NCI-H1092 treated with DMSO at 0.1 percent for 48 hours (cell line): ENCODE results near the gene FAM151B.
"Not testable (repeated sequence)": the region's sequence is repeated elsewhere in the genome, so short reads cannot be mapped to it uniquely, and the experiment has no call there.

ENCODE experiments used
- DNase-seq: peaks from one replicate; lab custom pipeline; 2025; lab: John Stamatoyannopoulos, UW

The FAM151B gene

GRCh38 chr5:80503641-80504040, 15.7 kb downstream of the FAM151B start:
- no peak for DNase-seq

- no peak for DNase-seq
Measured at GRCh38 chr5:80504833-80505232, 16.9 kb downstream of the FAM151B start.

GRCh38 chr5:80507663-80508062, 19.8 kb downstream of the FAM151B start:
- no peak for DNase-seq

GRCh38 chr5:80508844-80509243, 20.9 kb downstream of the FAM151B start:
- DNase-seq, result no peak

GRCh38 chr5:80509362-80509761, 21.5 kb downstream of the FAM151B start:
- DNase-seq, result no peak

GRCh38 chr5:80516826-80517225, 28.9 kb downstream of the FAM151B start:
- no peak for DNase-seq

GRCh38 chr5:80540691-80541090, 52.8 kb downstream of the FAM151B start:
- no peak for DNase-seq

GRCh38 chr5:80541392-80541791, 53.5 kb downstream of the FAM151B start:
- DNase-seq, result no peak

- no peak for DNase-seq
Measured at GRCh38 chr5:80554646-80555045, 66.7 kb downstream of the FAM151B start.

- no peak for DNase-seq
Measured at GRCh38 chr5:80555099-80555498, 67.2 kb downstream of the FAM151B start.

GRCh38 chr5:80559244-80559643, 71.3 kb downstream of the FAM151B start:
- DNase-seq, result no peak

- DNase-seq, result no peak
Measured at GRCh38 chr5:80565330-80565729, 77.4 kb downstream of the FAM151B start.

GRCh38 chr5:80566711-80567259, 78.9 kb downstream of the FAM151B start:
- DNase-seq, result no peak

- no peak for DNase-seq
Measured at GRCh38 chr5:80568251-80568650, 80.4 kb downstream of the FAM151B start.

GRCh38 chr5:80569086-80569960, 81.4 kb downstream of the FAM151B start:
- no peak for DNase-seq

GRCh38 chr5:80569961-80570786, 82.3 kb downstream of the FAM151B start, which contains the start of gene ANKRD34B:
ANKRD34B (minus strand) TSS chr5:80570280; CDS start chr5:80560019, 10,261 bp downstream.
- DNase-seq, result no peak

GRCh38 chr5:80573062-80573461, 85.2 kb downstream of the FAM151B start:
- DNase-seq, result no peak

- DNase-seq, result no peak
Measured at GRCh38 chr5:80576383-80576782, 88.5 kb downstream of the FAM151B start.

- DNase-seq, result no peak
Measured at GRCh38 chr5:80577707-80578106, 89.8 kb downstream of the FAM151B start.

GRCh38 chr5:80579050-80579449, 91.2 kb downstream of the FAM151B start:
- DNase-seq, result no peak

GRCh38 chr5:80580291-80580690, 92.4 kb downstream of the FAM151B start:
- not testable (repeated sequence) for DNase-seq

- no peak for DNase-seq
Measured at GRCh38 chr5:80584770-80585169, 96.9 kb downstream of the FAM151B start.
